LNCaP clone FGC (cell line): ENCODE measurements around the gene LRSAM1.

Experiments
- DNase-seq: peaks from one replicate; pipeline ENCODE4 v3.0.0-alpha.2; 2011; ENCODE audit warnings: low read depth
- H3K4me3 ChIP-seq: 2 replicates; pipeline ENCODE4 v1.5.1; 2011; ENCODE audit warnings: mild to moderate bottlenecking, low read depth, low read length, control low read depth
- TF ChIP-seq, protein P1 (sequence below): IDR thresholded peaks from 2 replicates; pipeline ENCODE4 v1.5.1; 2012; ENCODE audit warnings: mild to moderate bottlenecking; ENCODE audit not compliant: control insufficient read depth, insufficient read depth; ENCODE audit errors: extremely low read depth

LRSAM1 gene

DNA sequence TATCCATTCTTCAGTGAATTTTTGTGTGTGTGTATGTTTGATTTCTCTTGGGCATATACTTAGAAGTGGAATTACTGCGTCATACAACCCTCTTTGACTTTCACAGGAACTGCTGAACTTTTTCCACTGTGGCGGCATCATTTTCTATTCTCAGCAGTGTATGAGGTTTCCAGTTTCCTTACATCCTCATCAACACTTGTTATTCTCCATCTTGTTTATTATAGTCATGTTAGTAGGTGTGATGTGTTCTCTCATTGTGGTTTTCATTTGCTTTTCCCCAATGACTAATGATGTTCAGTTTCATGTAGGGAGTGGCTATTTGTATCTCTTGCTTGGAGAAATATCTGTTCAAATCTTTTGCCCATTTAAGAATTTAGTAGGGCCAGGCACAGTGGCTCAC lies 24.6 kb upstream of the LRSAM1 start:
- TF ChIP-seq, protein P1, sequence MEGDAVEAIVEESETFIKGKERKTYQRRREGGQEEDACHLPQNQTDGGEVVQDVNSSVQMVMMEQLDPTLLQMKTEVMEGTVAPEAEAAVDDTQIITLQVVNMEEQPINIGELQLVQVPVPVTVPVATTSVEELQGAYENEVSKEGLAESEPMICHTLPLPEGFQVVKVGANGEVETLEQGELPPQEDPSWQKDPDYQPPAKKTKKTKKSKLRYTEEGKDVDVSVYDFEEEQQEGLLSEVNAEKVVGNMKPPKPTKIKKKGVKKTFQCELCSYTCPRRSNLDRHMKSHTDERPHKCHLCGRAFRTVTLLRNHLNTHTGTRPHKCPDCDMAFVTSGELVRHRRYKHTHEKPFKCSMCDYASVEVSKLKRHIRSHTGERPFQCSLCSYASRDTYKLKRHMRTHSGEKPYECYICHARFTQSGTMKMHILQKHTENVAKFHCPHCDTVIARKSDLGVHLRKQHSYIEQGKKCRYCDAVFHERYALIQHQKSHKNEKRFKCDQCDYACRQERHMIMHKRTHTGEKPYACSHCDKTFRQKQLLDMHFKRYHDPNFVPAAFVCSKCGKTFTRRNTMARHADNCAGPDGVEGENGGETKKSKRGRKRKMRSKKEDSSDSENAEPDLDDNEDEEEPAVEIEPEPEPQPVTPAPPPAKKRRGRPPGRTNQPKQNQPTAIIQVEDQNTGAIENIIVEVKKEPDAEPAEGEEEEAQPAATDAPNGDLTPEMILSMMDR: no peak
- DNase-seq: no peak
- H3K4me3 ChIP-seq: no peak overlapping the region

DNA sequence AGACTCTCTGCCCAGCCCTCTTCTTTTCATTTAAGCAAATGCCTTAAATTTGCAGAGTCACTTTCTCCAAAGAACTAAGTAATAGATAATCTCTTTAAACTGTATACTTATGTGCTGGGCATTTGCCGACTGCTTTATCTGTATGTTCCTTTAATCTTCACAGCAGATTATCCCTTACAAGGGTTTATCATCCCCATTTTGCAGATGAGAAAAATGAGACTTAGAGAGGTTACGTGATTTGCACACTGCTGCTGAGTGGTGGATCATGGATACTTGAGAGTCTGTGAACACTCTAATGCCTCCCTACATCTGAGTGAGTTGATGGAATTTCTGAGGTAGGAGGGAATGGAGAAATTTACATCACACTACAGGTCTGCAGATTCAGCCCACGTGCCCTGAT lies 23.0 kb upstream of the LRSAM1 start:
- H3K4me3 ChIP-seq: no peak overlapping the region
- no peak for DNase-seq
- TF ChIP-seq, protein P1: no peak

DNA sequence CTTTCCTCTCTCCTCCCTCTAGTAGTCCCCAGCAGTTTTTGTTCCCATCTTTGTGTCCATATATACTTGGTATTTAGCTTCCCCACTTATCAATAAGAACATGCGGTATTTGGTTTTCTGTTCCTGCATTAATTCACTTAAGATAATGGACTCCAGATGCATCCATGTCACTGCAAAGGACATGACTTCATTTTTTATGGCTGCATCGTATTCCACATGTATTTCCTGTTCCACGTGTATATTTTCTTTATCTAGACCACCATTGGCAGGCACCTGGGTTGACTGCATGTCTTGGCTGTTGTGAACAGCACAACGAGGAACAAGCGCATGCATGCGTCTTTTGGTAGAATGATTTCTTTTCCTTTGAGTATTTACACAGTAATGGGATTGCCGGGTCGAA lies 20.9 kb upstream of the LRSAM1 start:
- no peak for DNase-seq
- no peak overlapping the region for H3K4me3 ChIP-seq
- TF ChIP-seq, protein P1: no peak

DNA sequence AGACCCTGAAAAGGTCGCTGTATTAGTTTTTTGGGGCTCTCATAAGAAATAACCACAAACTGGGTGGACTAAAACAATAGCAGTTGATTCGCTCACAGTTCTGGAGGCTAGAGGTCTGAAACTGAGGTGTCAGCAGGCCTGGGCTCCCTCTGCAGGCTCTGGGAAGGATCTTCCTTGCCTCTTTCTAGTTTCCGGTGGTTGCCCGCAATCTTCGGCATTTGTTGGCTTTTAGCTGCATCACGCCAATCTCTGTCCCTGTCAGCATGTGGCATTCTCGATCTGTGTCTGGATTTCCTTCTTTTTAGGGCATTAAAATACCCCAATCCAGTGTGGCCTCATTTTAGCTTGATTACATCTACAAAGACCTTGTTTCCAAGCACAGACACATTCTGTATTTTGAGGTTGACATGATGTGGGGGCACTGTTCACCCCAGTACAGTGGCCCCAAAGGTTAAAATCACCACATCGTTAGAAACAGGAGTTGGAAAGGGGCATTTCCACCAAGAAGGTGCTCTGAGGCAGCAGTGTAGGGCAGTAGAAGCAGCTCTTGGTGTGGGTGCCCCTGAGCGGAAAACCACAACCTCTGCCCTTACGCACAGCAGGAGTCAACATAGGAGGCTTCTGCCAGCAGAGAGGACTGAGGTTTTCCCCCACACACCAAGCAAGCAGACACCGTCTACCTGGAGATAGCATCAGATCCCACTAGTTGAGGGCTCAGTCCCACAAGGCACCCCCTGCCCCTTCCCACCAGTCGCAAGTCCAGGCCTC lies 13.6 kb upstream of the LRSAM1 start:
- no peak overlapping the region for H3K4me3 ChIP-seq
- TF ChIP-seq, protein P1: no peak
- no peak for DNase-seq

DNA sequence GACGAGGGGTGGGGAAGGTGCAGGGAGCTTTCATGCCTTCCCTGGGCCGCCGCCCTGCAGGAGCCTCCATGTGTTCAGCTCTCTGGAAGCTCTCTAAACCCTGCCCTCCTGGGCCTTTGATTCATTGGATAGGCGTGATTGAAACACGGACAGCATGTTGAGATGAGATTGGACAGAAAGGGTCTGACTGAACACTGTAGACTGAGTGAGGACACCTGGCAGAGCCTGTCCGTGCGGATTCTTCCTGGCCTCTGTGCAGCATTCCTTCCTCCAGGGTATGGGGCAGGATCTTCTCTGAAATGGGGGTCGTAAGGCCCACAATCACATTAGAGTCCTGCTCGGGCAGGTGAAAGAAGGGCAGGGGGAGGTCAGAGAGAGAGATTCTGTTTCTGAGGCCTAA lies 12.9 kb upstream of the LRSAM1 start:
- DNase-seq: no peak
- TF ChIP-seq, protein P1: no peak
- no peak overlapping the region for H3K4me3 ChIP-seq

DNA sequence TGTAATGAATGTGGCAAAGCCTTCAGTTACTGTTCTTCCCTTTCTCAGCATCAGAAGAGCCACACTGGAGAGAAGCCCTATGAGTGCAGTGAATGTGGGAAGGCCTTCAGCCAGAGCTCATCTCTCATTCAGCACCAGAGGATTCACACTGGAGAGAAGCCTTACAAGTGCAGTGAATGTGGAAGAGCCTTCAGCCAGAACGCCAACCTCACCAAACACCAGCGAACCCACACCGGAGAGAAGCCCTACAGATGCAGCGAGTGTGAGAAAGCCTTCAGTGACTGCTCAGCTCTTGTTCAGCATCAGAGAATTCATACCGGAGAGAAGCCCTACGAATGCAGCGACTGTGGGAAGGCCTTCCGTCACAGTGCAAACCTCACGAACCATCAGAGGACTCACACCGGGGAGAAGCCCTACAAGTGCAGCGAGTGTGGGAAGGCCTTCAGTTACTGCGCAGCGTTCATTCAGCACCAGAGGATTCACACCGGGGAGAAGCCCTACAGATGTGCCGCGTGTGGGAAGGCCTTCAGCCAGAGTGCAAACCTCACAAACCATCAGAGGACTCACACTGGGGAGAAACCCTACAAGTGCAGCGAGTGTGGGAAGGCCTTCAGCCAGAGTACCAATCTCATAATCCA lies 6.9 kb upstream of the LRSAM1 start:
- DNase-seq: no peak
- H3K4me3 ChIP-seq: no peak overlapping the region
- TF ChIP-seq, protein P1: no peak
